GM23248 (cell line): ENCODE data around the gene FZD10. TPM values are rescaled to one million over a fixed set of nuclear protein-coding genes. Genes with fewer than 3 reads are reported as not detected.

Experiments used
- DNase-seq: peaks from one replicate; pipeline ENCODE4 v3.0.0-alpha.2; 2015
- H2AFZ ChIP-seq: fragments of 200-600 bp; sonication (generic); 2 replicates; pipeline ENCODE4 v1.6.1; 2016; ENCODE audit warnings: antibody characterized with exemption
- H3F3A ChIP-seq: fragments of 200-600 bp; sonication (generic); 2 replicates; pipeline ENCODE4 v1.6.1; 2016; ENCODE audit warnings: mild to moderate bottlenecking, antibody characterized with exemption, mixed run types; ENCODE audit not compliant: insufficient read depth
- H3K27ac ChIP-seq: fragments of 200-600 bp; sonication (generic); 2 replicates; pipeline ENCODE4 v1.5.1; 2016; ENCODE audit warnings: mild to moderate bottlenecking
- H3K27me3 ChIP-seq: fragments of 200-600 bp; sonication (generic); replicated peaks from 2 replicates; pipeline ENCODE4 v1.6.1; 2016; ENCODE audit warnings: mild to moderate bottlenecking; ENCODE audit not compliant: insufficient read depth
- H3K36me3 ChIP-seq: fragments of 200-600 bp; sonication (generic); 2 replicates; pipeline ENCODE4 v1.6.1; 2016; ENCODE audit warnings: low read depth, mild to moderate bottlenecking
- H3K4me1 ChIP-seq: fragments of 200-600 bp; sonication (generic); 2 replicates; pipeline ENCODE4 v1.6.1; 2016; ENCODE audit warnings: mild to moderate bottlenecking; ENCODE audit not compliant: insufficient read depth
- H3K4me2 ChIP-seq: fragments of 200-600 bp; sonication (generic); one replicate; pipeline ENCODE4 v1.6.1; 2016; ENCODE audit warnings: mild to moderate bottlenecking; ENCODE audit not compliant: unreplicated experiment
- H3K4me3 ChIP-seq: fragments of 200-600 bp; sonication (generic); 2 replicates; pipeline ENCODE4 v1.5.1; 2016; ENCODE audit warnings: mild to moderate bottlenecking
- H3K79me2 ChIP-seq: fragments of 200-600 bp; sonication (generic); 2 replicates; pipeline ENCODE4 v1.6.1; 2016; ENCODE audit warnings: mild to moderate bottlenecking; ENCODE audit not compliant: insufficient read depth
- H3K9ac ChIP-seq: fragments of 200-600 bp; sonication (generic); 2 replicates; pipeline ENCODE4 v1.6.1; 2016; ENCODE audit warnings: mild to moderate bottlenecking
- H3K9me2 ChIP-seq: fragments of 200-600 bp; sonication (generic); 2 replicates; pipeline ENCODE4 v1.6.1; 2016; ENCODE audit warnings: mixed run types, mild to moderate bottlenecking, moderate library complexity; ENCODE audit not compliant: insufficient read depth
- H3K9me3 ChIP-seq: fragments of 200-600 bp; sonication (generic); one replicate; pipeline ENCODE4 v1.6.1; 2017; ENCODE audit warnings: low read depth
- H4K20me1 ChIP-seq: fragments of 200-600 bp; sonication (generic); 2 replicates; pipeline ENCODE4 v1.6.0; 2016; ENCODE audit not compliant: insufficient read depth
- EZH2 ChIP-seq: fragments of 200-600 bp; sonication (generic); IDR thresholded peaks from 2 replicates; pipeline ENCODE4 v1.6.1; 2018; ENCODE audit warnings: antibody characterized with exemption, mild to moderate bottlenecking; ENCODE audit not compliant: insufficient read depth, poor library complexity, severe bottlenecking
- EZH2phosphoT487 ChIP-seq: fragments of 200-600 bp; sonication (generic); IDR thresholded peaks from 2 replicates; pipeline ENCODE4 v1.6.1; 2018; ENCODE audit warnings: antibody characterized with exemption, moderate library complexity, mild to moderate bottlenecking, low read depth; ENCODE audit not compliant: insufficient read depth
- WGBS, 2 experiments: methylation state at CpG; one replicate each; pipeline ENCODE4 v1.1.6; 2015 to 2017; ENCODE audit warnings: low lambda C conversion rate in 2 of 2, low coverage in 1 of 2; ENCODE audit errors: missing lambda C conversion rate in 2 of 2; 5-methylcytosine and 5-hydroxymethylcytosine counted together
- in situ Hi-C: fragments of 300-500 bp; cut with MboI; formaldehyde crosslinking; loops from 2 replicates; pipeline ENCODE4 v1.15.0; 2020
- polyA plus RNA-seq: library from polyadenylated mRNA; unstranded; fragments of >200 nt; fragmentation: Nextera tagmentation; extraction: Ambion mirVana; gene quantifications from 2 replicates; pipeline ENCODE4 v1.2.1, GENCODE V29; 2016
- total RNA-seq: library from RNA; depleted of rRNA; stranded (reverse); fragments of >200 nt; shearing (Covaris generic); gene quantifications from 2 replicates; pipeline ENCODE4 v1.2.3, GENCODE V29; 2014

FZD10 gene
- total and polyA plus RNA-seq, 2 experiments from 2014 or later, result not detected

DNA sequence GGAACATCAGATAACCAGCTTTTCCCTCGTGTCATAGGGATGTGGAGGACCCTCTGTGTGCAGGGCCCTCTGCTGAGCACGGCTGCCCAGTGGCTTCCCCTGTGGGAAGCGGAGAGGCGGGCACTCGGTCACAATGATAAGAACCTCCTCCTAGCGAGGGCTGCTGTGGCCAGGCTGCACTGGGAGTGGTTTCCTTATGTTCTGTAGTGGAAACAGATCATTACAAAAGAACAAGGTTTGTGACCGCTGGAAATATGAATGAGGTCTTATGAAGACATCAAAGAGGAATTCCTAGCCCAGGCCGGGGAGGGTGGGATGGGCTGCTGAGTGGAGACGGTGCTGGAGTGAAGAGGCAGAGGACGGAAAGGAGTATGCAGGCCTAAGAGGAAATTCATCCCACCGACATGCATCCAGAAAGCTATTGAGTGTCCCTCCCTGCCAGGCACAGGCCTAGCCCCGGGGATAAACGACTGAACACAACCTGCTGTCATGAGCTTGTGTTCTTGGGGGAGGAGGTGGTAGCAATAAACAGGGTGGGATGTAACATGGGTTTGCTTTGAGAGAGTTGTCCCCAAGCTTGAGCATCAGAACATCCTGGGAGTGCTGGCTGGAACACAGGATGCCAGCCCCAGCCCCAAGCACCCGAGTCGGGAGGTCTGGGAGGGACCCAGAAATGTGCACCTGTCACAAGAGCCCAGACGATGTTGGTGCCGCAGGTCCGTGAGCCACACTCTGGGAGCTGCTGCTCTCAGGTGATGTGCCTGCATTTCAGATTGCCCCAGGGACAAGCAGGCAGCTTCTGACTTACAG lies 37.5 kb downstream of the FZD10 start:
- Histone ChIP-seq H3K9me3 (no peaks in the 10 kb centered on the region), H3K9ac (no peak overlapping the region), H3K79me2 (no peaks in the 10 kb centered on the region), H4K20me1 (no peaks in the 10 kb centered on the region), H3K27ac (no peak overlapping the region), H3K4me3 (no peak overlapping the region), H3K27me3 (no peaks in the 10 kb centered on the region), H3K36me3 (no peaks in the 10 kb centered on the region), H2AFZ (no peak overlapping the region), H3K9me2 (no peaks in the 10 kb centered on the region), H3K4me1 (no peaks in the 10 kb centered on the region), H3F3A (no peaks in the 10 kb centered on the region), H3K4me2 (no peak overlapping the region)
- WGBS, 2 experiments, result 36 to 41% methylated on average over 18 of the region's 18 CpGs
- no peak for DNase-seq
- TF ChIP-seq EZH2, result no peak
- no peak for TF ChIP-seq EZH2phosphoT487
- in situ Hi-C loops, result no loop called here

DNA sequence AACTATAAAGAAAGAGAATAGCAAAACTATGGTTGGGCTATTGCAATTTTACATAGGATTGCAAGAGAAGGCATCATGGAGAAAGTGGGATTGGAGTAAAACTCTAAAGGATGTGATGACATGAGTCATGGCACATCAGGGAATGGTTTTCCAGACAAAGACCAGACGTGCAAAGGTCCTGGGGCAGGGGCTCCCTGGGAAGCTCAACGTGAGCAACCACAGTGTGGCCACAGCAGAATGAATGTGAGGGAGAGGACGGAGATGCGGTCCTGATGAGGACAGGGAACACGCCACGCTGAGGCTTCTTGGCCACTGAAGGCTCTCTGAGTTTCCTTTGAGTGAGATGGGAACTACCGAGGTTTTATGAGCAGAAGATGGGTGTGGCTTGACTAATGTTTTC lies 38.2 kb downstream of the FZD10 start:
- Histone ChIP-seq H2AFZ (no peak overlapping the region), H3K27ac (no peak overlapping the region), H3K27me3 (no peaks in the 10 kb centered on the region), H3K79me2 (no peaks in the 10 kb centered on the region), H3F3A (no peaks in the 10 kb centered on the region), H4K20me1 (no peaks in the 10 kb centered on the region), H3K4me2 (no peak overlapping the region), H3K9me2 (no peaks in the 10 kb centered on the region), H3K4me3 (no peak overlapping the region), H3K9ac (no peak overlapping the region), H3K36me3 (no peaks in the 10 kb centered on the region), H3K9me3 (no peaks in the 10 kb centered on the region), H3K4me1 (no peaks in the 10 kb centered on the region)
- in situ Hi-C loops, result no loop called here
- TF ChIP-seq EZH2 (no peak), EZH2phosphoT487 (no peak)
- no peak for DNase-seq
- WGBS, 2 experiments, result 38 to 54% methylated on average over 7 of the region's 7 CpGs

DNA sequence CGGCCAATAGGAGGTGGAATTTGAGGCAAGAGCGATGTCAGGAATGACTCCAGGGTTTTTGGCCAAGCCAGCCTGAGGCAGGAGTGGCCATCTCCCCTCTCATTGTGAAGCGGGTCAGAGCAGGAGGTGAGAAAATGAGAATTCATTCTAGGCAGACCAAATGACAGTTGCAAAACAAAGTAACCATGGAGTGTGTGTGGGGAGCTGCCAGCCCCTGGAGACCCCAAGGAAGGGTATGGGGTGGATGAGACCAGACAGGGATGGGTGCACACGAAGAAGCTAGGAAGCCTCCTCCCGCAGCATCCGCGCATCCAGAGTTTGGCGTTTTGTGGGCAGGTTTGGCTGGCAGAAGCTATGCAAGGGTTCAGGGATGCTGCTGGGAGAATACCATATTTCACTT lies 38.8 kb downstream of the FZD10 start:
- no peaks in the 10 kb centered on the region for H3K79me2 ChIP-seq
- H3K9ac ChIP-seq, result no peak overlapping the region
- no peak overlapping the region for H3K4me3 ChIP-seq
- 72 to 76% methylated on average over 8 of the region's 8 CpGs for WGBS, 2 experiments
- no peak overlapping the region for H2AFZ ChIP-seq
- no peak for TF ChIP-seq EZH2
- no peak for TF ChIP-seq EZH2phosphoT487
- no peaks in the 10 kb centered on the region for H4K20me1 ChIP-seq
- no peaks in the 10 kb centered on the region for H3K36me3 ChIP-seq
- in situ Hi-C loops, result no loop called here
- no peaks in the 10 kb centered on the region for H3K9me2 ChIP-seq
- no peak overlapping the region for H3K4me2 ChIP-seq
- no peaks in the 10 kb centered on the region for H3K9me3 ChIP-seq
- no peaks in the 10 kb centered on the region for H3K4me1 ChIP-seq
- no peak for DNase-seq
- no peaks in the 10 kb centered on the region for H3F3A ChIP-seq
- no peaks in the 10 kb centered on the region for H3K27me3 ChIP-seq
- H3K27ac ChIP-seq, result no peak overlapping the region

DNA sequence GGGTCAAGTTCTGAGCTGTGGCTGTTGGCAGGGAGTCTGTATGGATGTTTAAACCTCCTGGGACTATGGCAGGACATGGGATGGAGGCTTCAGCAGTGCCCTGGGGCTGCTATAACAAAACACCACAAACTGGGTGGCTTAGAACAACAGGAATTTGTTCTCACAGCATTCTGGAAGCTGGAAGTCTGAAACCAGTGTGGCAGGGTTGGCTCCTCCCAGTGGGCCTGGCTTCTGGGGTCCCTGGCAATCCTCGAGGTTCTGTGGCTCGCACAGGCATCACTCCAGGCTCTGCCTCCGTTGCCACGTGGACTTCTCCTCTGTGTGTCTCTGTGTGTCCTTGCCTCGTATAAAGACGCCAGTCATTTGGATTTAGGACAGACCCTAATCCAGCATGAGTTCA lies 39.9 kb downstream of the FZD10 start:
- H3K27me3 ChIP-seq, result no peaks in the 10 kb centered on the region
- H3K9me2 ChIP-seq, result no peaks in the 10 kb centered on the region
- H4K20me1 ChIP-seq, result no peaks in the 10 kb centered on the region
- H2AFZ ChIP-seq, result no peak overlapping the region
- no peak overlapping the region for H3K27ac ChIP-seq
- H3K9ac ChIP-seq, result no peak overlapping the region
- H3K4me1 ChIP-seq, result no peaks in the 10 kb centered on the region
- H3K9me3 ChIP-seq, result peaks cover under 1% of the 10 kb centered on the region
- in situ Hi-C loops, result no loop called here
- DNase-seq, result no peak
- no peak overlapping the region for H3K4me2 ChIP-seq
- H3K4me3 ChIP-seq, result no peak overlapping the region
- WGBS, 2 experiments, result 5 to 8% methylated on average over 6 of the region's 6 CpGs
- no peaks in the 10 kb centered on the region for H3F3A ChIP-seq
- H3K36me3 ChIP-seq, result no peaks in the 10 kb centered on the region
- no peak for TF ChIP-seq EZH2phosphoT487
- no peak for TF ChIP-seq EZH2
- no peaks in the 10 kb centered on the region for H3K79me2 ChIP-seq
